ENCODE data around the gene SPATC1L.
"Not testable (repeated sequence)": the region's sequence is repeated elsewhere in the genome, so short reads cannot be mapped to it uniquely, and the experiment has no call there.

The SPATC1L gene

DNA sequence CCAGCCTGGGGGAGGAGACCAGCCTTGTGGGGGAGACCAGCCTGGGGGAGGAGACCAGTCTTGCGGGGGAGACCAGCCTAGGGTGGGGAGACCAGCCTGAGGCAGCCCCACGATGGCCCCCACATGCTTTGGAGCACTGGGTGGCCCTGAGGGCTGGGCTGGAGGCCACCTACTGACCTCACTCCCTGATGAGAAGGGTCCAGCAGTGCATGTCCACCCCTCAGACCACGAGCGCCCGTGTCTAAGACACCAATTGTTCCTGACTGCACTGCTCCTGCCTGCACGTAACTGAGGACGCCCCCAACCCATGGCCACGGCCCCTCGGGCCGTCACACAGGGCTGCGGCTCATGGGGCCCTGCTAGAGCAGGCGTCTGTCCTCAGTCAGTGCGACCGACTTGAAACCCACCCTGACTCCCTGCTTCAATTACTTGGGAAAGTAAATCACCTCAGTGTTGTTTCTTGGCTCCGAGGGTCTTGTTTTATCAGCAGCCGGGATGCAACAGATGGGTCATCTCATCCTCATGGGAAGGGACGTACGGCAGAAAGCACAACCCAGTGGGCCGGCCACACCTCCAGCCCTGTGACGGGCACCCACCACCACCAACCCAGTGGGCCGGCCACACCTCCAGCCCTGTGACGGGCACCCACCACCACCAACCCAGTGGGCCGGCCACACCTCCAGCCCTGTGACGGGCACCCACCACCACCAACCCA, at the start of gene SPATC1L:
SPATC1L (minus strand) TSS at position 550 of the 715 bp plus-strand sequence. CDS start 1,643 bp downstream, outside the sequence.
- DNase-seq (ENCODE audit: low spot score), result no peak

DNA sequence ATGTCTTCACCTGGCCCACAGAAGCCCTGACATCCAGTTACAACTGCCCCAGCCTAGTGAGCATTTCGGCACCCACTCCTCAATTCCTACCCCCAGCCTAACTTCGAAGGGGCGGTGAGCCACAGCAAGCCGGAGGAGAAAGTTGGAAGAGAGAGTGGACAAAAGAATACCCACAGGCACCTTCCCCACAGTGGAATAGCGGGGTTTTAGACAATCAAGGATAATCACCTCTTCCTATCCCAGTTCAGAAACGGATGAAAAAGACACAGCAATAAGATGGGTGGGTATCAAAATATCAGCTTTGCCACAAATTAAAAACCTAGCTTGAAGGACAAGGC, 45.6 kb upstream of the SPATC1L start:
- DNase-seq (ENCODE audit: low spot score), result no peak

GRCh38 chr21:46229133-46229922, 45.1 kb upstream of the SPATC1L start:
- no peak for DNase-seq (ENCODE audit: low spot score)

DNA sequence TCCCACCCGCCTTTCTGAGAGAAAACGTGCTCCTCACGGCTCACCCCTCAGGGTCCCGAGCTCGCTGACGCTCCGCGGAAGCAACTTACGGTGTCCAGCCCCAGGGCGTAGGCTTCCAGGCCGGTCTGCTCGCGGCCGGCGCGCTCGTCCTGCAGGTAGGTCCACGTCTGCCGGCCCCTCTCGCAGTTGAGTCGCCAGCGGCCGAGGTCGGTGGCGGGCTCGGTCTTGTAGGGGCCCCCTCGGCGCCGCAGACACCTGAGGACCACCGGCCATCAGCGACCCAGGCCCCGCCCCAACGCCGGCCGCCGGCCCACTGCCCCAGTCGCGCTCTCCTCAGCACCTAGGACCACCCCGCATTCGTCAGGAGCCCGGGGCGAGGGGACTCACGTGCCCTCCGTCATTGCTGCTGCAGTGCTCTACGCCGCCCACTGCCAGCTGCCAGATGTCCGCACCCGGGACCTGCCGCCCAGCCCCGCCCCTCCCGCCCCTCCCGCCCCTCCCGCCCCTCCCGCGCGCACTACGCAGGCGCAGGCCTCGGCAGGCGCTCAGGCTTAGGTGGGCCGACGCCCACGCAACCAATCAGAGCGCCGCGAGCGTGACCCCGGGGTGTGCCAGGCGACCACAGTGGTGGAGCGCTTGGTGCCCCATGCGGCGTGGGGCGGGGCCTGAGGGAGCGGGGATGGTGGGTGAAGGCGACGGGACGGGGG, 44.2 kb upstream of the SPATC1L start, which contains the start of gene LSS:
LSS (minus strand) TSS at position 430 of the 707 bp plus-strand sequence; CDS start at position 401, 29 bp downstream.
- DNase-seq (ENCODE audit: low spot score), result peak; percentile 99

DNA sequence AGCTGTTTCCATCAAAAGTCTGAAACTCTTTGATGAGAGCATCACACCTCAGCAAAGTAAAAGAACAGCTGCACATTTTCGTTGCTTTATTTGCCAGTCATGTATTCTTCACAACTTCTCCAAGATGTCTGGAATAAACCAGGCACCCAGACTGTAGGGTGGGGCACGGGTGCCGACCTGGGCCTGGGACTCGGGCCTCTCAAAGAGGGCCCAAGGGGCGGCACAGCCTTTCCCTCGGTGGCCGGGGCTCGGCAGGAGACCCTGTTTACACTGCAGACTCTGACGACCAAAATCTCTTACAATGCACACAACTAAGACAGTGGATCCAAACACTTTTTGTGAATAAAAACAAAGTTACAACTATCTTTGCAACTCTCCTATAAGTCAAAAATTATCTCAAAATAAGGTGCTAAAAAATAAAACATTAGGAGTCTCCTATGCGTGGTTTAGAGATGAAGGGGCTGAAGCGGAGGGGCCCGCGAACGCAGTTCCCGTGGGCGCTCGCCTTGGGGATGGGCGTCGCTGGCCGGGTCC, 43.6 kb upstream of the SPATC1L start:
- DNase-seq (ENCODE audit: low spot score), result peak; percentile 49

DNA sequence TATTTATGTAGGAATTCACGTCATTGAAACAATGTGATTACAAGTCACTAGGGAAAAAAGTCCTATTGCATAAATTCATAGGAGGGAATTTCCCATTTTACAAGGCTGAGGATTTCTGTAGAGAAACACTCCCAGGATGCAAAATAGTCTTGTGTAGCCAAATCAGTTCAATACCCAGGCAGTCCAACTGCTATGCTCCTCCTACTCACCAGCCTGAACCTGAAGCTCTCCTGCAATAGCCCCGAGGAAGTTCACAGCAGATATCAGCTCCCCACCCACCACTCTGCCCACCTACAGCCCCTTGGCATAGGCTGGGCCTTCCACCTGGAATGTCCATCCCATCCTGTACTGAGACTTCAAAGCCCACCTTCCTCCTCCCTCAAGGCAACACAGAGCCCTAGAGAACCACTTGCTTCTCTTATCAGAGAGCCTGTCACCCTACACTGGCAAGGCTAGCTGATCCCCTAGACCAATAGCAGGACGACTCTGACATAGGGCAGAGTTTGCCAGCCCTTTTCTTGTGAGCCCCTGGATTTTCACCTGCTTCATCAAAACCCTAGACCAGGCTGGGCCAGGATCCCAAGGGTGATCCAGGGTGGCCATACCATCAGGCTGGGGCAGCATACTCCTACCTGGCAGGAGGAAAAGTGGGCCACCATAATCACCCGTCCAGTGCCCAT, 42.8 kb upstream of the SPATC1L start:
- DNase-seq (ENCODE audit: low spot score), result peak; percentile 68

DNA sequence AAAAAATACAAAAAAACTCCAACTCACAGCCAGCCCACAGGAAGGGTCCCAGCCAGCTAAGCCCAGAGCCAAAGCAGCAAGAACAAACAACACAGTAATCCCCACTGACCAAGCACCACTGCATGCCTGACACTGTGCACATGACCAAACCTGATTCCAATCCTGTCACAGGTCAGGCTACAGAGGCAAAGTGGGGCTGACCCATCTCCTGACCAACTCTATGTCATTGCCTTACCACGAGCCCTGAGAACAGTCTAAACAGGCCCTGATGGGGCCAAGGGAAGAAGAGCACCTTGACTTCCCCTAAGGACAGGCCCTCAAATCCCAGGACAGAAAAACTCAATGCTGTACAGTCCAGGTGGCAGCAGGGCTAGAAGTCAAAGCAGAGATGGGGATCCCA, 41.9 kb upstream of the SPATC1L start:
- DNase-seq (ENCODE audit: low spot score), result no peak

DNA sequence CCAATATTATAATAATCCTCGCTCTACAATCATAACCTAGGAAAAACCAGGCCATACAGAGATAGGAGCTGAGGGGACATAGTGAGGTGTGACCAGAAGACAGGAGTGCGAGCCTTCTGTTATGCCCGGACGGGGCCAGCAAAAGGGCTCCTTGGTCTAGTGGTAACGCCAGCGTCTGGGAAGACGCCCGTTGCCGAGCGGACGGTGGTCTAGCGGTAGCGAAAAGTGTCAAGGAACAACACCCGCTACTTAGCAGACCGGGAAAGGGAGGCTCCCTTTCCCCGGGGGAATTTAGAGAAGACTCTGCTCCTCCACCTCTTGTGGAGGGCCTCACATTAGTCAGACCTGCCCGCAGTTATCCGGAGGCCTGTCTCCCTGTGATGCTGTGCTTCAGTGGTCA, 39.4 kb upstream of the SPATC1L start:
- DNase-seq (ENCODE audit: low spot score), result not testable (repeated sequence)

GRCh38 chr21:46223217-46223616, 39.0 kb upstream of the SPATC1L start:
- no peak for DNase-seq (ENCODE audit: low spot score)

- no peak for DNase-seq (ENCODE audit: low spot score)
Measured at GRCh38 chr21:46222436-46223116, 38.3 kb upstream of the SPATC1L start.

GRCh38 chr21:46221664-46222435, 37.6 kb upstream of the SPATC1L start:
- DNase-seq (ENCODE audit: low spot score), result no peak

- DNase-seq (ENCODE audit: low spot score), result no peak
Measured at GRCh38 chr21:46220847-46221246, 36.6 kb upstream of the SPATC1L start.

- no peak for DNase-seq (ENCODE audit: low spot score)
Measured at GRCh38 chr21:46220275-46220810, 36.1 kb upstream of the SPATC1L start.

- no peak for DNase-seq (ENCODE audit: low spot score)
Measured at GRCh38 chr21:46219591-46220239, 35.5 kb upstream of the SPATC1L start.

- no peak for DNase-seq (ENCODE audit: low spot score)
Measured at GRCh38 chr21:46218906-46219590, 34.8 kb upstream of the SPATC1L start.

GRCh38 chr21:46217511-46218196, 33.4 kb upstream of the SPATC1L start:
- no peak for DNase-seq (ENCODE audit: low spot score)

DNA sequence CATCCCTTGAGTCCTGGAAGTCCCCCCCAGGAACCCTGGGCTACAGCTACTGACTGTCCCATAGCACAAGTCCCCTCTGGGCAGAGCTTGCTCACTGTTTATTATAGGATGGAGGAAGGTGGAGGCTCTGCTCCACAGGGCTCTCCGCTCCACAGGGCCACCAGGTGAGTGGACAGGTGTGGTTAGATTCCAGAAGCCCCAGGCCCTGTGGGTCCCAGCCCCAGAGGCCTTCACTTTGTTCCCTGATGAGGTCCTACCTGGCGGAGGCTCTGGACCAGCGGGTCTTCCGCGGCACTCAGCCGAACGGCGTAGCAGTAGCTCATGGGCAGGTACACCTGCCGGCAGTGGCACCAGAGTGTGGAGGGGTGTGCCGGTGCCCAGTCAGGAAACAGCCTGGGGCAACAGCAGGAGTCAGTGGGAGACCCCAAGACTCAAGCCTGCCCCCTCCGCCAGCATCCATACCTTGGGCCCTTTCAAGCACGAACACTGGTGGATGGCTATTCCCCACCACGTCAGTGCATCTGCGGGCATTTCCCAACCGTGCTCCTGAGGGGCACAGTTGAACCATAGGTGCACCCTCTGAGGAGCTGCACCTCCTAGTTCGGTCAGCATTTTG, 32.0 kb upstream of the SPATC1L start:
- DNase-seq (ENCODE audit: low spot score), result no peak
